ENCODE data around the gene GPR17.

- no peak for TF ChIP-seq CTCF (IDR thresholded peaks at IDR 0.05)
- TF ChIP-seq POLR2A (IDR thresholded peaks at IDR 0.05): no peak
- TF ChIP-seq POLR2AphosphoS5 (IDR thresholded peaks at IDR 0.05): no peak
- TF ChIP-seq EP300 (IDR thresholded peaks at IDR 0.05): no peak
Observed at GRCh38 chr2:127626917-127627739, 18.8 kb upstream of the GPR17 start.

Data from suprapubic skin (tissue), 4 donors.